Astrocyte (in vitro differentiated cells and primary cell): ENCODE results near the gene GIPC1. TPM values are rescaled to one million over a fixed set of nuclear protein-coding genes. Genes with fewer than 3 reads are reported as not detected.

Experiments used
- DNase-seq: peaks from one replicate; pipeline ENCODE4 v3.0.0-alpha.2; 2010; ENCODE audit warnings: low read depth
- FAIRE-seq: peaks from 2 replicates; lab custom pipeline; 2011; peaks lifted over from hg19 to GRCh38; lab: Jason Lieb, UNC
- H2AFZ ChIP-seq: 2 replicates; pipeline ENCODE4 v1.6.0; 2012; ENCODE audit warnings: low read depth, low read length, inconsistent platforms
- H3K27ac ChIP-seq: 2 replicates; pipeline ENCODE4 v1.5.1; 2011; ENCODE audit warnings: low read depth, low read length, inconsistent platforms
- H3K27me3 ChIP-seq: 2 replicates; pipeline ENCODE4 v1.6.0; 2011; ENCODE audit warnings: low read length, inconsistent platforms; ENCODE audit not compliant: insufficient read depth
- H3K36me3 ChIP-seq: 2 replicates; pipeline ENCODE4 v1.5.1; 2011; ENCODE audit warnings: low read length, inconsistent platforms; ENCODE audit not compliant: insufficient read depth
- H3K4me1 ChIP-seq: 2 replicates; pipeline ENCODE4 v1.5.1; 2011; ENCODE audit warnings: low read length, inconsistent platforms; ENCODE audit not compliant: insufficient read depth
- H3K4me2 ChIP-seq: 2 replicates; pipeline ENCODE4 v1.6.0; 2012; ENCODE audit warnings: low read length, inconsistent platforms
- H3K4me3 ChIP-seq: 2 replicates; pipeline ENCODE4 v1.5.1; 2011; ENCODE audit warnings: low read depth, mild to moderate bottlenecking, low read length, inconsistent platforms; ENCODE audit not compliant: insufficient read depth
- H3K79me2 ChIP-seq: 2 replicates; pipeline ENCODE4 v1.6.0; 2012; ENCODE audit warnings: mild to moderate bottlenecking, low read length, inconsistent platforms; ENCODE audit not compliant: insufficient read depth
- H3K9ac ChIP-seq: 2 replicates; pipeline ENCODE4 v1.6.0; 2012; ENCODE audit warnings: mild to moderate bottlenecking, low read length, inconsistent platforms
- H3K9me3 ChIP-seq: 2 replicates; pipeline ENCODE4 v1.5.1; 2012; ENCODE audit warnings: low read depth, mild to moderate bottlenecking, low read length, inconsistent platforms; ENCODE audit not compliant: insufficient read depth
- H4K20me1 ChIP-seq: 2 replicates; pipeline ENCODE4 v1.6.0; 2012; ENCODE audit warnings: low read length, inconsistent platforms; ENCODE audit not compliant: insufficient read depth
- H3K27ac Mint-ChIP-seq: one replicate; pipeline ENCODE4 v1.8.0; 2021; ENCODE audit warnings: mild to moderate bottlenecking, mixed read lengths; ENCODE audit not compliant: unreplicated experiment
- H3K27me3 Mint-ChIP-seq: one replicate; pipeline ENCODE4 v1.8.0; 2021; ENCODE audit warnings: low read depth, mixed read lengths; ENCODE audit not compliant: unreplicated experiment
- H3K36me3 Mint-ChIP-seq: one replicate; pipeline ENCODE4 v1.8.0; 2021; ENCODE audit warnings: low read depth, mixed read lengths; ENCODE audit not compliant: unreplicated experiment
- H3K4me1 Mint-ChIP-seq: one replicate; pipeline ENCODE4 v1.8.0; 2021; ENCODE audit warnings: low read depth, mixed read lengths; ENCODE audit not compliant: unreplicated experiment
- H3K4me3 Mint-ChIP-seq: one replicate; pipeline ENCODE4 v1.8.0; 2021; ENCODE audit warnings: mild to moderate bottlenecking, moderate library complexity, mixed read lengths; ENCODE audit not compliant: unreplicated experiment
- H3K9me3 Mint-ChIP-seq: one replicate; pipeline ENCODE4 v1.8.0; 2021; ENCODE audit warnings: mild to moderate bottlenecking, mixed read lengths; ENCODE audit not compliant: unreplicated experiment
- CTCF ChIP-seq: IDR thresholded peaks from 2 replicates; pipeline ENCODE4 v1.5.1; 2011; ENCODE audit warnings: low read depth, mild to moderate bottlenecking, inconsistent platforms, low read length, moderate library complexity; ENCODE audit not compliant: insufficient read depth
- EZH2 ChIP-seq: IDR thresholded peaks from 2 replicates; pipeline ENCODE4 v1.6.1; 2012; ENCODE audit warnings: mild to moderate bottlenecking, low read length, inconsistent platforms; ENCODE audit not compliant: insufficient read depth
- total RNA-seq: library from RNA; stranded (reverse); gene quantifications from 2 replicates; pipeline ENCODE4 v1.2.1, GENCODE V29; 2021

Gene GIPC1
- total RNA-seq, 1 donor from 2014 or later = 169 TPM

GRCh38 chr19:14519860-14520407 is 24.0 kb upstream of the GIPC1 start:
- H3K9ac ChIP-seq = peak overlapping the region; percentile 56
- H3K9me3 Mint-ChIP-seq = peaks cover 1% of the 10 kb centered on the region
- H4K20me1 ChIP-seq = peaks cover 27% of the 10 kb centered on the region
- TF ChIP-seq EZH2 (no peak), CTCF (no peak)
- H3K36me3 Mint-ChIP-seq = peaks cover 18% of the 10 kb centered on the region
- no peaks in the 10 kb centered on the region for H3K27me3 ChIP-seq
- peaks cover 15% of the 10 kb centered on the region for H3K36me3 ChIP-seq
- FAIRE-seq = no peak
- H3K4me3 ChIP-seq = no peak overlapping the region
- no peaks in the 10 kb centered on the region for H3K9me3 ChIP-seq
- H3K27ac ChIP-seq = peak overlapping the region; percentile 86
- H3K4me1 ChIP-seq = peaks cover 34% of the 10 kb centered on the region
- H2AFZ ChIP-seq = no peak overlapping the region
- DNase-seq = peak; percentile 80
- peaks cover 32% of the 10 kb centered on the region for H3K79me2 ChIP-seq
- peaks cover 32% of the 10 kb centered on the region for H3K4me1 Mint-ChIP-seq
- peak overlapping the region; percentile 96 for H3K27ac Mint-ChIP-seq
- H3K4me2 ChIP-seq = peak overlapping the region; percentile 28
- no peak overlapping the region for H3K4me3 Mint-ChIP-seq
- no peaks in the 10 kb centered on the region for H3K27me3 Mint-ChIP-seq

GRCh38 chr19:14519245-14519859 is 23.4 kb upstream of the GIPC1 start:
- Mint-ChIP-seq H3K9me3 (peaks cover 1% of the 10 kb centered on the region), H3K27ac (peak overlapping the region; percentile 96), H3K36me3 (peaks cover 23% of the 10 kb centered on the region), H3K27me3 (no peaks in the 10 kb centered on the region), H3K4me1 (peaks cover 37% of the 10 kb centered on the region), H3K4me3 (peak overlapping the region; percentile 78)
- no peak overlapping the region for H2AFZ ChIP-seq
- FAIRE-seq (no peak), DNase-seq (no peak)
- peaks cover 34% of the 10 kb centered on the region for H3K4me1 ChIP-seq
- peak overlapping the region; percentile 86 for H3K27ac ChIP-seq
- H3K9ac ChIP-seq = peak overlapping the region; percentile 56
- no peaks in the 10 kb centered on the region for H3K9me3 ChIP-seq
- H3K79me2 ChIP-seq = peaks cover 38% of the 10 kb centered on the region
- peak overlapping the region; percentile 28 for H3K4me2 ChIP-seq
- H3K4me3 ChIP-seq = no peak overlapping the region
- peaks cover 21% of the 10 kb centered on the region for H3K36me3 ChIP-seq
- H3K27me3 ChIP-seq = no peaks in the 10 kb centered on the region
- no peak for TF ChIP-seq EZH2
- TF ChIP-seq CTCF = no peak
- H4K20me1 ChIP-seq = peaks cover 33% of the 10 kb centered on the region
